Measurements from ENCODE around the gene CEP57. TPM values are rescaled to one million over a fixed set of nuclear protein-coding genes. Genes with fewer than 3 reads are reported as not detected.

The CEP57 gene
- polyA plus RNA-seq, 2 of the 4 experiments (the other 2 are of a cell fraction), result 19.9 to 47.3 TPM

GRCh38 chr11:95833378-95833777 lies 43.1 kb downstream of the CEP57 start:
- 100% methylated on average over 1 of the region's 1 CpG for WGBS (ENCODE audit: missing lambda C conversion rate)
- no peak overlapping the region for H3K4me2 ChIP-seq

DNA sequence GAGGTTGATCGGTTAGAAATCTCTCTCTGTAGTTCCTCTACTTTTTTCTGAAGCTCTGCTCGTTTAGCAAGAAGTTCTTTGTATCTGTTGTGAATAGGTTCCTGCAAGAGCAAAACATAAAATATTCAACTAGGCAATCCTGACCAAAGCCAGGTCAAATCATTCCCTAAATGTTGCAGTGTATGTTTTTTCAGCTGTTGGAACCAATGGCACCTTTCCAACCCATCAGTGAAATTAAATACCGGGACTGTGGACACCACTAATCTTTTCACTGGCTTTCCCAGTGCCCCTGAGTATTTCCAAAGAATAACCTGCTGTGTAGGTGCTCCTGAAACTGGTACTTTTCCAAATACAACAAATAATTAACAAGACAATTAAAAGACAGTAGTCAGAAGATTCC lies 45.1 kb downstream of the CEP57 start:
- Histone ChIP-seq H3K4me2 (no peak overlapping the region), H3K4me3 (no peak overlapping the region), H3K9me3 (no peaks in the 10 kb centered on the region), H3K4me1 (peaks cover 6% of the 10 kb centered on the region; the same call in 2 of the 3 replicates), H3K27ac (no peak overlapping the region)
- FAIRE-seq, result no peak
- TF ChIP-seq FOSL2 (IDR thresholded peaks at IDR 0.05) (no peak), FOSL2 (CRISPR knock-in tag; IDR thresholded peaks at IDR 0.05) (no peak)
- POLR2A ChIA-PET, result no interaction called here
- no peak for DNase-seq (ENCODE audit: low read depth in 1 of 2, low spot score in 1 of 2)
- CTCF ChIA-PET, result interaction anchor here (0.8 to 6.1 kb wide), 15 partner anchors 10 to 687 kb away, joined by 3 to 38 read pairs (median 4); partner anchors contain the start of genes CCDC82, JRKL and MAML2
- no peak for ATAC-seq
- 91% methylated on average over 3 of the region's 3 CpGs for WGBS (ENCODE audit: missing lambda C conversion rate)

More at GRCh38 chr11:95833378-95833777, 43.1 kb downstream of the CEP57 start:
- H3K9me3 ChIP-seq, result no peaks in the 10 kb centered on the region
- no peak overlapping the region for H3K27ac ChIP-seq
- no peak for ATAC-seq
- H3K4me1 ChIP-seq, result peaks cover 6% of the 10 kb centered on the region; the same call in 2 of the 3 replicates
- no peak for DNase-seq (ENCODE audit: low read depth in 1 of 2, low spot score in 1 of 2)
- H3K4me3 ChIP-seq, result no peak overlapping the region
- CTCF ChIA-PET, result interaction anchor here (0.7 to 6.1 kb wide), 6 partner anchors 10 to 561 kb away, joined by 3 to 38 read pairs (median 3); no protein-coding TSS in a partner anchor
- FAIRE-seq, result no peak
- POLR2A ChIA-PET, result no interaction called here
- no peak for TF ChIP-seq RFX5 (IDR thresholded peaks at IDR 0.05)
- TF ChIP-seq CBX8 (IDR thresholded peaks at IDR 0.05), result no peak
- TF ChIP-seq, protein P1, sequence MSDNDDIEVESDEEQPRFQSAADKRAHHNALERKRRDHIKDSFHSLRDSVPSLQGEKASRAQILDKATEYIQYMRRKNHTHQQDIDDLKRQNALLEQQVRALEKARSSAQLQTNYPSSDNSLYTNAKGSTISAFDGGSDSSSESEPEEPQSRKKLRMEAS (IDR thresholded peaks at IDR 0.05), result no peak
- TF ChIP-seq PHF8 (IDR thresholded peaks at IDR 0.05; ENCODE audit: borderline replicate concordance, low read depth), result no peak
- TF ChIP-seq EHF (CRISPR knock-in tag; IDR thresholded peaks at IDR 0.05), result no peak
- no peak for TF ChIP-seq SREBF2 (IDR thresholded peaks at IDR 0.05)
- TF ChIP-seq MAFK (IDR thresholded peaks at IDR 0.05; ENCODE audit: partially characterized antibody), result no peak
- no peak for TF ChIP-seq SMC3 (IDR thresholded peaks at IDR 0.05)

DNA sequence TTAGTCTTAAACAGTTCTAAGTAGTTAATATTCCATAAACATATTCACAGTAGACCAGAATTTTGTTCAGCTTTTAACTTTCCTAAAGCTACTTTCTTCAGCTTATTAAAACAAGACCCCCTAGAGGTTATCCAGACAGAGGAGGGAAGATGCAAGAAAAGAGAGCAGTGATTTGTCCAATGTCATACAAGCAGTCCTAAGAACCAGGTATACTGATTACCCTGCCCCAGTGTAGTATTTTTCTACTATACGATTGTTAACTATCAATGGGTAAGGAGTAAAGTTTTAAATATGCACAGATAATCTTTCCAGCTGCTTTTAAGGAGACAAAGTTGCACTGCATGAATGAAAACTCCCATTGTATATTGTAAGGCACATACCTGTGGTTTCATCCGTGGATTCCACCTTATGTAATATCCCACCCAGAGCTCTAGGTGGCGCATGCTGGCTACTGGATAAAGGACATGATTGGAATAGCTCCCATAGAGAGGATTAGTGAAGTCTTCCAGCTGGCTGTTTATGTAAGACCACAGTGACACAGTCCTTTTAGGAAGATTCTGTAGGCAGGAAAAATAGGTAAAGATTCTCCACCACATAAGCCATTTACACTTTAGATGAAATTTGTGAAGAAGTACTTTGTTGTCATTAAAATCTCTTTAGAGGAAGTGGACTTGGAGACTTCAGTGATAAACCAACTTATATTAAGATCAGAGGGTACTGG lies 45.6 kb downstream of the CEP57 start:
- 4% methylated on average over 3 of the region's 3 CpGs for WGBS (ENCODE audit: missing lambda C conversion rate)
- Histone ChIP-seq H3K27ac (no peak overlapping the region), H3K4me2 (no peak overlapping the region), H3K4me3 (no peak overlapping the region), H3K4me1 (peaks cover 6% of the 10 kb centered on the region; the same call in 2 of the 3 replicates), H3K9me3 (no peaks in the 10 kb centered on the region)
- DNase-seq (ENCODE audit: low read depth in 1 of 2, low spot score in 1 of 2) (peak; percentile 48 to 66), FAIRE-seq (no peak), ATAC-seq (peak; percentile 95 to 97)
- no peak for TF ChIP-seq CBX2 (IDR thresholded peaks at IDR 0.05; ENCODE audit: borderline replicate concordance, low read depth)
- TF ChIP-seq ZSCAN20 (CRISPR knock-in tag; IDR thresholded peaks at IDR 0.05), result no peak
- TF ChIP-seq CTCF (IDR thresholded peaks at IDR 0.05), result peak; percentile 76
- TF ChIP-seq EHF (CRISPR knock-in tag; IDR thresholded peaks at IDR 0.05), result no peak
- TF ChIP-seq SREBF2 (IDR thresholded peaks at IDR 0.05), result no peak
- TF ChIP-seq RAD21 (conservative IDR thresholded peaks at IDR 0.05 in 1 of 2, IDR thresholded peaks at IDR 0.05 in 1 of 2), result peak; percentile 79 to 85
- TF ChIP-seq BHLHE40 (IDR thresholded peaks at IDR 0.05; ENCODE audit: low read depth, low read length), result no peak
- no peak for TF ChIP-seq MYC (IDR thresholded peaks at IDR 0.05; ENCODE audit: borderline replicate concordance, low read length)
- no peak for TF ChIP-seq RNF2 (IDR thresholded peaks at IDR 0.05; ENCODE audit: borderline replicate concordance, low read depth)
- TF ChIP-seq PBX3 (IDR thresholded peaks at IDR 0.05), result no peak
- no peak for TF ChIP-seq JUNB (IDR thresholded peaks at IDR 0.05)
- TF ChIP-seq BCL3 (IDR thresholded peaks at IDR 0.05), result no peak
- no peak for TF ChIP-seq ZC3H11A (IDR thresholded peaks at IDR 0.05)
- no peak for TF ChIP-seq TP53 (CRISPR knock-in tag; IDR thresholded peaks at IDR 0.05)
- TF ChIP-seq RCOR1 (IDR thresholded peaks at IDR 0.05; ENCODE audit: low read depth, low read length), result no peak
- TF ChIP-seq KDM5A (IDR thresholded peaks at IDR 0.05), result no peak
- TF ChIP-seq, protein P1 (IDR thresholded peaks at IDR 0.05), result no peak
- no peak for TF ChIP-seq CBX8 (IDR thresholded peaks at IDR 0.05)
- peak; percentile 66 for TF ChIP-seq SMC3 (IDR thresholded peaks at IDR 0.05)
- no peak for TF ChIP-seq TFCP2L1 (CRISPR knock-in tag; IDR thresholded peaks at IDR 0.05)
- TF ChIP-seq HOXB13 (CRISPR knock-in tag; IDR thresholded peaks at IDR 0.05; ENCODE audit: low read depth), result no peak
- ChIA-PET POLR2A (interaction anchor here (1.0 kb wide), 1 partner anchor 507 kb away, joined by 3 read pairs; the partner anchor contains the start of gene MAML2), CTCF (interaction anchor here (0.6 to 6.1 kb wide), 27 partner anchors 9 to 687 kb away, joined by 3 to 38 read pairs (median 4); partner anchors contain the start of genes CCDC82, JRKL and MAML2)
